ENCODE data around the gene SPG21.

The SPG21 gene

DNA sequence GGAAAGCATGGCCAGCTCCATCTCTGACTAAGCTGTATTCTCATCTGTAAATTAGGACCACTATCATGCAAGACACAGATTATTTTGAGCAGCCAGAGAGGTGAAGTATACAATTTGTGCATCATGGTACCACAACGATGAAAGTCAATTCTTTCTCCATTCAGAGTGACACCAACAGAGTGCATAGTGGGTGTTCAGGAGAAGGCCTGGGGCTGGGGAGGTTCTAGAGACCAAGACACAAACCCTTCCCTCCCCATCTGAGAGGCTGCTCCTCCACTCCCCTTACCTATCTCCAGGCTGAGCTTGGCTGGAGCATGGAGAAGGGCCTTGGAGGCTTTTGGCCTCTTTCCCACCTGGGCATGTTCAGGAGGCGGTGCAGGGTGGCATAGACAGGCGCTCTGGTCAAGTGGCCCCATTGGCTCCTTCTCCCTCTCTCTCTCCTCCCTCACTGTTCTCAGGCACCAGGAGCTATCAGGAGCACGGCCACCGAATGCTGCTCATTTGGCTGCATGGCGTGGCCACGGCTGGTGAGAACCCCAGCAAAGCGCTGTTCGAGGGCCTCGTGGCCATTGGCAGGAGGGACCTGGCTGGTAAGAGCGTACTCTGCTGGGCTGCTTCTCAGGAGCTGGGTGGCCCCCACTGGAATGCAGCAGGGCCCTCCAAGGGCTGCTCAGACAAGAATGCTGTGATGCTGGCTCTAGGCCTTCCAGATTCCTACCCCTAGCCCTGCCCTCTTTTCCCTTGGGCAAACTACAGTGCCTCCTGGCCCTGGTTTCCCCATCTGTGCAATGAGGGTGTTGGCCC, 40.1 kb downstream of the SPG21 start:
- in situ Hi-C loops (cut with MboI; ENCODE audit: low sequenced_read_pairs, unreplicated experiment) = no loop called here
- DNase-seq (ENCODE audit: low spot score) = no peak
- no peak for TF ChIP-seq CTCF (IDR thresholded peaks at IDR 0.05; ENCODE audit: borderline replicate concordance, control extremely low read depth, extremely low read depth, insufficient read depth, missing control alignments)

DNA sequence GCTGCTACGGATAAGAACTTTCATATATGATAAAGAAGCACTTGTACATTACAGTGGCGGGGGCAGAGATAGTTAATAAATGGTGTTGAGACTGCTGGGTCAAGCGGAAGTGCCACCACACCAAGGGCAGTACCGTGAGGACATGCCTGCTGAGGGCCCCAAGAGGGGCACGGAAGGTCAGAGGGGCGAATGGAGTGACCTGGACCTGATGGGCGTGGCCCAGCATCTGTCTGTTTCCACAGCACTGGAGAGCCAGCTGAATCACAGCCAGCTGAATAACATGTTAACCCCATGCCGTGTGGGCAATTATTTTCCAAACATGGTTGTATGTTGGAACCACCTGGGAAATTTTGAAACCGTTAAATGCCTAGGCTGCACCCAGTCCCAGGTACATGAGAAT, 40.8 kb downstream of the SPG21 start:
- no peak for DNase-seq (ENCODE audit: low spot score)
- no peak for TF ChIP-seq CTCF (IDR thresholded peaks at IDR 0.05; ENCODE audit: borderline replicate concordance, control extremely low read depth, extremely low read depth, insufficient read depth, missing control alignments)
- in situ Hi-C loops (cut with MboI; ENCODE audit: low sequenced_read_pairs, unreplicated experiment) = no loop called here

DNA sequence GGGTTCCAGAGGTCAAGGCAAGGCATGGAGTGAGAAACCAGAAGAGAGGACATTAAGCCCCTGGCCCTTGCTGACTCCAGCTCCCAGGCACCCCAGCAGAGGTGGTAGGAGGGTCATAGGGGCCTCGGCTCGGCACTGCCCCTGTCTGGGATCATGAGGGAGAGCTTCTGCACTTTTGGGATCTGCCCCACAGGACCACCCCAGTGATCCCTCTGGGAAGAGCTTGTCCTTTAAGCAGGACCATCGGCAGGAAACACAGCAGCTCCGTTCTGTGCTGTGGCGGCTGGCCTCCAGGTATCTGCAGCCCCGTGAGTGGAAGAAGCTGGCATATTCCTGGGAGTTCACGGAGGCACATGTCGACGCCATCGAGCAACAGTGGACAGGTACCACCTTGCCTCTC, 42.5 kb downstream of the SPG21 start:
- in situ Hi-C loops (cut with MboI; ENCODE audit: low sequenced_read_pairs, unreplicated experiment) = no loop called here
- TF ChIP-seq CTCF (IDR thresholded peaks at IDR 0.05; ENCODE audit: borderline replicate concordance, control extremely low read depth, extremely low read depth, insufficient read depth, missing control alignments) = no peak
- DNase-seq (ENCODE audit: low spot score) = no peak

GRCh38 chr15:64944961-64945360, 44.8 kb downstream of the SPG21 start:
- in situ Hi-C loops (cut with MboI; ENCODE audit: low sequenced_read_pairs, unreplicated experiment) = no loop called here
- no peak for DNase-seq (ENCODE audit: low spot score)
- TF ChIP-seq CTCF (IDR thresholded peaks at IDR 0.05; ENCODE audit: borderline replicate concordance, control extremely low read depth, extremely low read depth, insufficient read depth, missing control alignments) = no peak

DNA sequence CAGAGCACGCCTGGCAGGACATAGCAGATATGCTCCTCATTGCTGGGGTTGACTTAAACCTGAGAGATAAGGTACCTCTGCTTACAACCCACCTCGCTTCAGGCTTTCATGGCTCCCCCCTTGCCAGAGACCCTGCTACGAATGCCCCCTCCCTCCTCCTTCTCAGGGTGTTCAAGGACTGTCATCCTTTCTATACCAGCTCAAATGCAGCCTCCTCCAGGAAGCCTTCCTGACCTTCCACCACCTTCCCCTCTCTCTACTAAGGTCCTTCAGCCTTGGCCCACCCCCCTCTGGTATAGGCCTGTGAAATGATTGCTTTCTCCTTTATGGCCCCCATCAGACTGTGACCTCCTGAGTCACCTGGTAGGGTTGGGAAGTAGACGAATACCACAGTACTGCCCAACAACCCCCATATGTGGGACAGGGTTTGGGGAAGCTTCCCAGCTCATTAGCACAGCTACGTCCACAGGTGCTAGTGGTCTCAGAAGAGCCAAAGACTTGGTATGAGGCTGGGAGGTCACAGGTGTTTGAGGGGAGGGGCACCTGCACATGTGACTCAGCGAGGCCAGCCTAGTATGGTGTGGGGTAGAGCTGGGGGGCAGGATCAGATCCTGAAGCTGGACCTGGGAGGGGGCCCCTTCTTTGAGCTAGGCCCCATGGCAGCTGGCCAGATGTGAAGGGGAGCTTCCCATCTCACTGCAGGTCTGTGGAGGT, 46.0 kb downstream of the SPG21 start:
- no peak for TF ChIP-seq CTCF (IDR thresholded peaks at IDR 0.05; ENCODE audit: borderline replicate concordance, control extremely low read depth, extremely low read depth, insufficient read depth, missing control alignments)
- no peak for DNase-seq (ENCODE audit: low spot score)
- in situ Hi-C loops (cut with MboI; ENCODE audit: low sequenced_read_pairs, unreplicated experiment) = no loop called here

GRCh38 chr15:64942356-64942755, 47.4 kb downstream of the SPG21 start:
- TF ChIP-seq CTCF (IDR thresholded peaks at IDR 0.05; ENCODE audit: borderline replicate concordance, control extremely low read depth, extremely low read depth, insufficient read depth, missing control alignments) = no peak
- no peak for DNase-seq (ENCODE audit: low spot score)
- in situ Hi-C loops (cut with MboI; ENCODE audit: low sequenced_read_pairs, unreplicated experiment) = no loop called here
